Measurements from ENCODE around the gene SLC25A15. TPM values are rescaled to one million over a fixed set of nuclear protein-coding genes. Genes with fewer than 3 reads are reported as not detected.

Gene SLC25A15
- total and polyA plus RNA-seq, 4 donors = 1.2 to 8.6 (median 7.2) TPM

DNA sequence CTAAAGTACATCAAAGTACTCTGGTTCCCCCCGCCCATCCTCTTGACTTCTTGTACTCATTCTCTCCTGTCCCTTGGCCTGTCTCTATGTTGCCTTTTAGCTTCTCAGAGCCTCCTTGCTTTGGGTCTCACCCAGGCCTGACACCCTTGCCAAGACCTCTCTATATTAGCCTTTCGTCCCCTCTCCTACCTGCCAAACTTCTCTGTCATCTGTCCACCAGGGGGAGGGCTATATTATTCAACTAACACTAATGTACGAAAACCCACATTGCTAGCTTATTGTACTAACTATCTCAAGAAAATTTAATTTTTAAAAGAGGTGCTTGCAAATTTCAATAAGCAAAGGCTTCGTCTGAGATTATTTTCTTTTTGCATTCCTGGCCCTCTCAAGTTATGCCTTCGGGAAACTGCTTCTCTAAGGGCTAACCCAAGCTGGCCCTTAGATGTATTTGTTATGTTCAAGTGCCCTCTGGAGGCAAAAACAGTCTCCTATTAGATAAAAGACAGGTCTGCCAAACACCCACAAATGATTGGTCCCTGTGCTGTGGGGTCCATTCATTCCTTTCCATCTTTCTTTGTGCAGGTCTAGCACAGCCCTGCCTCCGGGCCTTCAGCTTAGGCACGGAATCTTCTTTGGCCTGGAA lies 12.1 kb upstream of the SLC25A15 start:
- DNase-seq (peak in 2 of 3 donors; percentile 53 to 59), ATAC-seq (ENCODE audit: insufficient read depth, low FRiP score) (peak; percentile 73)
- no peaks in the 10 kb centered on the region for H3K27me3 ChIP-seq (ENCODE audit: control insufficient read depth in 3 of 3, insufficient read depth in 3 of 3, low read length in 2 of 3)
- TF ChIP-seq, protein P1, sequence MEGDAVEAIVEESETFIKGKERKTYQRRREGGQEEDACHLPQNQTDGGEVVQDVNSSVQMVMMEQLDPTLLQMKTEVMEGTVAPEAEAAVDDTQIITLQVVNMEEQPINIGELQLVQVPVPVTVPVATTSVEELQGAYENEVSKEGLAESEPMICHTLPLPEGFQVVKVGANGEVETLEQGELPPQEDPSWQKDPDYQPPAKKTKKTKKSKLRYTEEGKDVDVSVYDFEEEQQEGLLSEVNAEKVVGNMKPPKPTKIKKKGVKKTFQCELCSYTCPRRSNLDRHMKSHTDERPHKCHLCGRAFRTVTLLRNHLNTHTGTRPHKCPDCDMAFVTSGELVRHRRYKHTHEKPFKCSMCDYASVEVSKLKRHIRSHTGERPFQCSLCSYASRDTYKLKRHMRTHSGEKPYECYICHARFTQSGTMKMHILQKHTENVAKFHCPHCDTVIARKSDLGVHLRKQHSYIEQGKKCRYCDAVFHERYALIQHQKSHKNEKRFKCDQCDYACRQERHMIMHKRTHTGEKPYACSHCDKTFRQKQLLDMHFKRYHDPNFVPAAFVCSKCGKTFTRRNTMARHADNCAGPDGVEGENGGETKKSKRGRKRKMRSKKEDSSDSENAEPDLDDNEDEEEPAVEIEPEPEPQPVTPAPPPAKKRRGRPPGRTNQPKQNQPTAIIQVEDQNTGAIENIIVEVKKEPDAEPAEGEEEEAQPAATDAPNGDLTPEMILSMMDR (IDR thresholded peaks at IDR 0.05; ENCODE audit: control extremely low read depth, extremely low read depth) = no peak
- peak overlapping the region in 1 of 2 donors; percentile 57 for H3K9ac ChIP-seq (ENCODE audit: insufficient read depth in 1 of 2, low read length in 2 of 2)
- H3K4me1 ChIP-seq (ENCODE audit: control insufficient read depth in 5 of 5, insufficient read depth in 5 of 5, low read length in 5 of 5) = peaks cover 0 to 3% (median 0%) of the 10 kb centered on the region in 5 donors
- no peak overlapping the region for H3K4me3 ChIP-seq
- 16 to 19% methylated on average over 7 of the region's 7 CpGs for whole genome bisulfite sequencing, 2 donors
- no peaks in the 10 kb centered on the region for H3K9me3 ChIP-seq (ENCODE audit: control insufficient read depth in 4 of 4, insufficient read depth in 3 of 4, low read length in 3 of 4)
- no peaks in the 10 kb centered on the region for H3K36me3 ChIP-seq (ENCODE audit: control insufficient read depth in 4 of 4, insufficient read depth in 4 of 4, low read length in 4 of 4)
- peak overlapping the region in 1 of 2 donors; percentile 56 for H3K27ac ChIP-seq (ENCODE audit: low read depth in 1 of 2, low read length in 1 of 2)

DNA sequence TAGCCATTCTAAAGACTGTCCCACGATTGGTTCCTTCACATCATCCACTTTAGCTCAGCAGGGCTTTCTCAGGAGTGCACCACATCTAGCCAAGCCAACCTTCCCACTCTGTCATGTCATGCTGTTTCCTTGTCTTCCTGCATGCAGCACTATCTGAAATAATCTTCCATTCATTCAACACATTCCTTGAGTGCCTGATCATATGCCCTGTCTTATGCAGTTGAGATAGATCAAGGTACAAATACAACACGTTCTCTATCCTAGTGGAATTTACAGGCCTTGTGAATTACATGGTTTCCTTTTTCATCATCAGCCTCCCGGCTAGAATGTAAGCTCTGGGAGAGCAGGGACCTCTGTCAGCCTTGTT lies 11.6 kb upstream of the SLC25A15 start:
- peak overlapping the region in 1 of 2 donors; percentile 45 for H3K27ac ChIP-seq (ENCODE audit: low read depth in 1 of 2, low read length in 1 of 2)
- no peaks in the 10 kb centered on the region for H3K9me3 ChIP-seq (ENCODE audit: control insufficient read depth in 4 of 4, insufficient read depth in 3 of 4, low read length in 3 of 4)
- H3K4me3 ChIP-seq = no peak overlapping the region
- H3K27me3 ChIP-seq (ENCODE audit: control insufficient read depth in 3 of 3, insufficient read depth in 3 of 3, low read length in 2 of 3) = no peaks in the 10 kb centered on the region
- no peak overlapping the region for H3K9ac ChIP-seq (ENCODE audit: insufficient read depth in 1 of 2, low read length in 2 of 2)
- ATAC-seq (ENCODE audit: insufficient read depth, low FRiP score) (no peak), DNase-seq (no peak)
- TF ChIP-seq, protein P1 (IDR thresholded peaks at IDR 0.05; ENCODE audit: control extremely low read depth, extremely low read depth) = no peak
- peaks cover 0 to 3% (median 0%) of the 10 kb centered on the region in 5 donors for H3K4me1 ChIP-seq (ENCODE audit: control insufficient read depth in 5 of 5, insufficient read depth in 5 of 5, low read length in 5 of 5)
- 50 to 74% methylated on average over 3 of the region's 3 CpGs for WGBS, 2 donors
- H3K36me3 ChIP-seq (ENCODE audit: control insufficient read depth in 4 of 4, insufficient read depth in 4 of 4, low read length in 4 of 4) = no peaks in the 10 kb centered on the region

DNA sequence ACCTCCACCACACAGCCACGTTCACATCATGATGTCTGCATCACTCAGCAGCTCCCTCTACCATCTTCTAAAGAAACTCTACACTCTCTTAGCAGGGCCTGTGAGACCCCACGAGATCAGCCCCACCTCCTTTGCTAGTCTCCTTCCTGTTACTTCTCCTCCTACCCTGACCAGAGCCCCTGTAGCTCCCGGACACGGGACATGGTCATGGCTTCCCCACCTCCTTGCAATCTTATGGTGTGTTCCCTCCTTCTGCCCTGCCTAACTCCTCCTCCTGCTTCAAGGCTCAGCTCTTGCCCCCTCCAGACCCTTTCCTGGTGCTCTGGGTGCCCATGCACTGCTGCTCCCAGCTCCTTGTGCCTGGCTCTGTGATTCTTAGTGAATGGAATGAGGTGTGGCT lies 10.4 kb upstream of the SLC25A15 start:
- H3K27me3 ChIP-seq (ENCODE audit: control insufficient read depth in 3 of 3, insufficient read depth in 3 of 3, low read length in 2 of 3) = no peaks in the 10 kb centered on the region
- no peak overlapping the region for H3K4me3 ChIP-seq
- ATAC-seq (ENCODE audit: insufficient read depth, low FRiP score) = no peak
- 50 to 55% methylated on average over 4 of the region's 4 CpGs for WGBS, 2 donors
- H3K9ac ChIP-seq (ENCODE audit: insufficient read depth in 1 of 2, low read length in 2 of 2) = no peak overlapping the region
- TF ChIP-seq, protein P1 (IDR thresholded peaks at IDR 0.05; ENCODE audit: control extremely low read depth, extremely low read depth) = no peak
- H3K36me3 ChIP-seq (ENCODE audit: control insufficient read depth in 4 of 4, insufficient read depth in 4 of 4, low read length in 4 of 4) = no peaks in the 10 kb centered on the region
- no peak for DNase-seq
- H3K27ac ChIP-seq (ENCODE audit: low read depth in 1 of 2, low read length in 1 of 2) = no peak overlapping the region
- no peaks in the 10 kb centered on the region for H3K9me3 ChIP-seq (ENCODE audit: control insufficient read depth in 4 of 4, insufficient read depth in 3 of 4, low read length in 3 of 4)
- peaks cover 0 to 3% (median 0%) of the 10 kb centered on the region in 5 donors for H3K4me1 ChIP-seq (ENCODE audit: control insufficient read depth in 5 of 5, insufficient read depth in 5 of 5, low read length in 5 of 5)
